DLD1 (cell line): ENCODE results near the gene MEF2C.
"Not testable (repeated sequence)": the region's sequence is repeated elsewhere in the genome, so short reads cannot be mapped to it uniquely, and the experiment has no call there.

ENCODE experiments used
- in situ Hi-C: cut with HindIII; loops from 2 replicates; pipeline ENCODE4 v1.10.0; 2017; ENCODE audit warnings: low sequenced_read_pairs

Gene MEF2C

DNA sequence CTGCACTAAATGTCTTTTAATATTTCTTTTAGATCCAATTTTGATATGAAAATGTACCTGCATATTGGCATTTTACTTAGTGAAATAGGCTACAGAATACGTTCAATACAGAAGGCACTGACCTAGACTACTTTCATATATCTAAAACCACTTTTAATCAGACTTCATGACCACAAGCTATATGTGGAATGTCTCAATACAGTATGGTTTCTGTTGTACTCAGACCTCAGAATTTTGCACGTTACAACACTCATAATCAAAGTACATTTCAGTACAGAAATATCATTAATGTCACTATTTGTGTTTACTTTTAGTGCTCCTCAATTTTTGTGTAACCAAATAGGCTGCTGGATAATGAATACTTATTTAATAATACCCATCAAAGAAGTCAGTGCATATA is 74.8 kb downstream of the MEF2C start:
- in situ Hi-C loops: no loop called here

DNA sequence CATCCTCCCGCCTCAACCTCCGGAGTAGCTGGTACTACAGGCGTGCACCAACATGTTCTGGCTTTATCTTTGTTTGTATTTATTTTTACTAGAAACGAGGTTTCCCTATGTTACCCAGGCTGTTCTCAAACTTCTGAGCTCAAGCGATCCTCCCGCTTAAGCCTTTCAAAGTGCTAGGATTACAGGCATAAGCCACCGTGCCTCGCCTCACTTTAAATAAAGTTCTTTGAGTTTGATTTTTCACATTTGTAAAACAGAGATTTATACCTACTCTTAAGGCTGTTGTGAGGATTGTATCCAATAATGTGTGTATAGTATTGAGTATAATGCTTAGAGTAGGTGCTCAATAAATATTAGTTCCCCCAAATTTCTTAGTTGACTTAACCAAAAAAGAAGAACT is 75.7 kb downstream of the MEF2C start:
- in situ Hi-C loops: no loop called here

GRCh38 chr5:88806338-88806737 is 76.6 kb downstream of the MEF2C start:
- in situ Hi-C loops: no loop called here

DNA sequence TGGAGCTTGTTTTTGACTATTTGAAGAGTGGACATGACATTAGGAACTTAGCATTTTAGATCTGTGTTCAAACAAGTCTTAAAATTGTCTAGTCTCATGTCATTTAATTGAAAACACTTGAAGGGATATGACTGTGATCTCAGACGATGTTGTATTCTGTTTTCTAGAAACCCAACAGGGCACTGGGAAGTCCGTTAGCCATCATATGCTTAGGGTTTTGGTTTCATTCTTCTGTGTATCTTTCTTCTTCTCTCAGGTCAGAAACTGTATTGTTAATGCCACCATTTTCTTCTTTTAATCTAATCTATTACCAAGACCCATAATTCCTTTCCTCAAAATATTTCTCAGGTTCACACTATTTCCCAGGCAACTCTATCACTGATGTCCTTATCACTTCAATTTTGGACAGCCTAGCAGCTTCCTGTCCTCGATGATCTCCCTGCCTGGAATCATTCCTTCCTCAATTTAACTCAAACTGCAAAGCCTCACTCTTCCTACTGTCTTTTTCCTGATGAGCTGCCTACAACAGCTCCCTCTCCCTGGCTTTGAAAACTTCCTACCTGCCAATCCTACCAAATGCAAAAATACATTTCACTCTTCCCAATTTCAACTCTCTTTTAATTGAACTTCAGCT is 77.7 kb downstream of the MEF2C start:
- in situ Hi-C loops: no loop called here

DNA sequence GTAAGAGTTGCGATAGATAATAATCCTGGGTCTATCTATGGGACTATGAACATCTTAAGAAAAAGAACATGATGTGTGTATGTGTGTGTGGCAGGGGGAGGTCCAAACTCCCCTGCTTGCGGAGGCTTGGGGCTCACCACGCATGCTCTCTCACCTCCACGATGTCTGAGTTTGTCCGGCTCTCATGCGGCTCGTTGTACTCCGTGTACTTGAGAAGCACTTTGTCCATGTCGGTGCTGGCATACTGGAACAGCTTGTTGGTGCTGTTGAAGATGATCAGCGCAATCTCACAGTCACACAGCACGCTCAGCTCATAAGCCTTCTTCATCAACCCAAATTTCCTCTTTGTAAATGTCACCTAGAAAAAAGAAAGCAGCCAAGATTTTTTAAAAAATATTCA is 78.5 kb downstream of the MEF2C start:
- in situ Hi-C loops: no loop called here

DNA sequence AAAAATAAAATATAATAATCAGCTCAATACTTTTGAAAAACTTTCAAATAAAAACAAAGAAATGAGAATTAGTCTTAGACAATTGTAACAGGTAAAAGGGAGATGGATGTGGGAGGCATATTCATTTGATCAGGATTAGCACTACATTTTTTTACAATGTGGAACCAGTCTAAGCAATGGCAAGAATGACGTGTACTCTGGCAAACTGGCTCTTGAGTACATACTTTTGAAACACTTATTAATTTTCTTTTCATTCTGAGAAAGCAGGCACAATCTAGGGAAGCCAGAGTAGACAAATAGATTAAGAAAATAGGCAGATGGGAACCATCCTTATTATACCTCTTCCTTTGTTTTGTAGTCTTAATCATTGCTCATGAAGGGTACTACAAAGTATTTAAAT is 79.7 kb downstream of the MEF2C start:
- in situ Hi-C loops: no loop called here

- in situ Hi-C loops: no loop called here
These were observed 82.9 kb downstream of the MEF2C start for GRCh38 chr5:88799938-88800535.

- in situ Hi-C loops: not testable (repeated sequence)
These were observed 84.1 kb downstream of the MEF2C start for GRCh38 chr5:88798933-88799332.

- in situ Hi-C loops: not testable (repeated sequence)
These were observed 89.2 kb downstream of the MEF2C start for GRCh38 chr5:88793797-88794196.

DNA sequence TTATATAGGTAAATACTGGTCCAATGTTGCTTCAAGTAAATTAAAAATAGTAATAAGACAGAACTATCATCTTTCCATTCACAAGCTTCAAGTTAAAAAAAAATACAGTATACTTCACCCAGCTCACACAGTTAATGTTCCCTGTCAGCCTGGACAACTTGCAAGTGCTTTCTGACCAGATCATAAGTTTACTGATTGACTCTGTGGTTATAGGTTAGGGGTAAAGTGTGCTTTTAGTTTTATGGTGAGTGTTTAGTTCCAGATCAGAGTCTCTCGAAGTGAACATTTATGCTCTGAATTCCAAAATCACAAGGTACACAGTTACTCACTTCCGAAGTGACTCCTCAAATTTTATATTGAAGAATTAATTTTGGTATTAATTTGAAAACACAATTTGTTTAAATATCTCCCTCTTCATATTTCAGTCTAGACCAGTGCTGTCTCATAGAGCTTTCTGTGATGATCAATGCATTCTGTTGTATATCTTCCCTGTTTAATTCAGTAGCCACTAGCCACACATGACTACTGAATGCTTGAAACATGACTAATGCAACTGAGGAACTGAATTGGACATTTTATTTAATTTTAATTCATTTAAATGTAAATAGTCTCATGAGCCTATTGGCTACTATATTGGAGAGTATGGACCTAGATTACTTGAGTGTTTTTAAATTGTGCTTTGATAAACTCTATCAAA is 90.7 kb downstream of the MEF2C start:
- in situ Hi-C loops: no loop called here

DNA sequence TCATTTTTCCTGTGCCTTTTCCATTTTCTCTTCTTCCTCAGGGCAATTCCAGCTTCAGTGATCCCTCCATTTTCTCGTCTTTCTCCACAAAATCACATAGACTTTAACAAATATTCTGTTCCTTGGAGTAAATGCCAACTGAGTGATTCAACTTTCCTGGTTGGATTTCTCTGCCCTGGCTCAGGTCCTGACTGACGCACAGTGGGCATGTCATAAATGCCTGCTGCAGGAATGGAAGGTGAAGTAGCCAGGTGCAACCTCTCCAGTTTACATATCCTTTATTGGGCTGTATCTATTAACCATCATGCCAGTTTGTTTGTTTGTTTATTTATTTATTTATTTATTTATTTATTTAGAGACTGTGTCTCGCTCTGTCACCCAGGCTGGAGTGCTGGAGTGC is 95.1 kb downstream of the MEF2C start:
- in situ Hi-C loops: no loop called here

GRCh38 chr5:88786789-88787188 is 96.2 kb downstream of the MEF2C start:
- in situ Hi-C loops: no loop called here

- in situ Hi-C loops: no loop called here
These were observed 97.0 kb downstream of the MEF2C start for GRCh38 chr5:88785746-88786565.

GRCh38 chr5:88782571-88782970 is 100.4 kb downstream of the MEF2C start:
- in situ Hi-C loops: no loop called here

- in situ Hi-C loops: no loop called here
These were observed 102.2 kb downstream of the MEF2C start for GRCh38 chr5:88780736-88781135.

DNA sequence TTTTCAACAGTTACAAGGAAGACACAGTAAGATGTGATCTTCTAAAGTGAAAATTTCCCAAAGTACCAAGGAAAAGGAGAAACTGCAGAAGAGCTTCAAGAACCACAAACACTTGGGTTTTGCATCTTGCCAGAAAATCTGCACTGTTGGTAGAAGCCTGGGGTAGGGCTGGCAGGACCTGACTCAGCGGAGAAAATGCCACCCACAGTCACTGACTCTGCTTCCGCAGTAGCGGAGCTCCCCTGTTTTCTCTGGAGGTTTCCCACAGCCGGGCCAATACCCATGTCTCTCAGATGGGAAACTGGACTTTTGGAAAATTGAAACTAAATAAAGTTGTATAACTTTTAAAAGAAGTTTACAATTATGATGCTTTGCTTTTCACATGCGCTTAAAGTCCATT is 104.2 kb downstream of the MEF2C start:
- in situ Hi-C loops: no loop called here

- in situ Hi-C loops: no loop called here
These were observed 106.3 kb downstream of the MEF2C start for GRCh38 chr5:88776692-88777091.

- in situ Hi-C loops: no loop called here
These were observed 110.2 kb downstream of the MEF2C start for GRCh38 chr5:88772831-88773230.

DNA sequence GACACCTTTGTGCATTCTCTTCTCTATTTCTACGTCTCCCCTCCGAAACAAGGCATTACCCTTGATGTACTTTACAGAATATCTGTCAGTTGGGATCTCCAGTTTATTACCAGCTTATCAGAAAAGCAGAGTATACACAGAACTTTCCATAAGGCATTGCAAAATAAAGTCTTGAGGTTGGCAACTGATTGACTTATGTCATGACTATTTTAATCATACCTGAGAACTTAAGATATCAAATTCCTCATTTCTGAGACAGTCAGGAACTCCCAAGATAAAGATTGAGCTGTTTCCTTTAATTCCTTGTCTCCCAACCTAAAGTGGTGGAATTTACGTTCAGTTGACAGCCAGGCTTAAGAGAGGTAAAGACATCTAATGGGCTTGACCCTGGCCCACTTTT is 110.9 kb downstream of the MEF2C start:
- in situ Hi-C loops: no loop called here

GRCh38 chr5:88770276-88771257 is 112.4 kb downstream of the MEF2C start:
- in situ Hi-C loops: no loop called here
